ENCODE results near the gene PTCH1.

DNA sequence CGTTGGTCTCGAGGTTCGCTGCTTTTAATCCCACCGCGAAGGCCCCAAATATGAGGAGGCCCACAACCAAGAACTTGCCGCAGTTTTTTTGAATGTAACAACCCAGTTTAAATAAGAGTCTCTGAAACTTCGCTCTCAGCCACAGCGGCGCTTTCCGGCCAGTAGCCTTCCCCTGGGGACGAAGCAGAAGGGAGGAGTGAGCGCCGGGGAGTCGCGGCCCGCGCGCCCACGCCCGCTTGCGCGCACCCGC, 10.4 kb downstream of the PTCH1 start:
- TF ChIP-seq EGR1 (IDR thresholded peaks at IDR 0.05; ENCODE audit: low read depth) (no peak), POLR2AphosphoS5 (IDR thresholded peaks at IDR 0.05; ENCODE audit: low read depth, low read length) (no peak), EZH2 (IDR thresholded peaks at IDR 0.05) (no peak), TCF7L2 (IDR thresholded peaks at IDR 0.05; ENCODE audit: borderline replicate concordance, extremely low read depth, insufficient read depth, insufficient read length) (peak; percentile 0), RAD21 (IDR thresholded peaks at IDR 0.05; ENCODE audit: low read depth) (no peak), EZH2phosphoT487 (IDR thresholded peaks at IDR 0.05; ENCODE audit: borderline replicate concordance) (no peak), JUND (IDR thresholded peaks at IDR 0.05) (no peak), POLR2A (IDR thresholded peaks at IDR 0.05; ENCODE audit: borderline replicate concordance, extremely low read depth, insufficient read depth, insufficient read length) (no peak)
- TF ChIP-seq, protein P1, sequence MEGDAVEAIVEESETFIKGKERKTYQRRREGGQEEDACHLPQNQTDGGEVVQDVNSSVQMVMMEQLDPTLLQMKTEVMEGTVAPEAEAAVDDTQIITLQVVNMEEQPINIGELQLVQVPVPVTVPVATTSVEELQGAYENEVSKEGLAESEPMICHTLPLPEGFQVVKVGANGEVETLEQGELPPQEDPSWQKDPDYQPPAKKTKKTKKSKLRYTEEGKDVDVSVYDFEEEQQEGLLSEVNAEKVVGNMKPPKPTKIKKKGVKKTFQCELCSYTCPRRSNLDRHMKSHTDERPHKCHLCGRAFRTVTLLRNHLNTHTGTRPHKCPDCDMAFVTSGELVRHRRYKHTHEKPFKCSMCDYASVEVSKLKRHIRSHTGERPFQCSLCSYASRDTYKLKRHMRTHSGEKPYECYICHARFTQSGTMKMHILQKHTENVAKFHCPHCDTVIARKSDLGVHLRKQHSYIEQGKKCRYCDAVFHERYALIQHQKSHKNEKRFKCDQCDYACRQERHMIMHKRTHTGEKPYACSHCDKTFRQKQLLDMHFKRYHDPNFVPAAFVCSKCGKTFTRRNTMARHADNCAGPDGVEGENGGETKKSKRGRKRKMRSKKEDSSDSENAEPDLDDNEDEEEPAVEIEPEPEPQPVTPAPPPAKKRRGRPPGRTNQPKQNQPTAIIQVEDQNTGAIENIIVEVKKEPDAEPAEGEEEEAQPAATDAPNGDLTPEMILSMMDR (IDR thresholded peaks at IDR 0.05 in 2 of 3, conservative IDR thresholded peaks at IDR 0.05 in 1 of 3; ENCODE audit: borderline replicate concordance in 1 of 3, insufficient read depth in 1 of 3, low read depth in 2 of 3, low read length in 2 of 3), result no peak
- TF ChIP-seq, protein P2, sequence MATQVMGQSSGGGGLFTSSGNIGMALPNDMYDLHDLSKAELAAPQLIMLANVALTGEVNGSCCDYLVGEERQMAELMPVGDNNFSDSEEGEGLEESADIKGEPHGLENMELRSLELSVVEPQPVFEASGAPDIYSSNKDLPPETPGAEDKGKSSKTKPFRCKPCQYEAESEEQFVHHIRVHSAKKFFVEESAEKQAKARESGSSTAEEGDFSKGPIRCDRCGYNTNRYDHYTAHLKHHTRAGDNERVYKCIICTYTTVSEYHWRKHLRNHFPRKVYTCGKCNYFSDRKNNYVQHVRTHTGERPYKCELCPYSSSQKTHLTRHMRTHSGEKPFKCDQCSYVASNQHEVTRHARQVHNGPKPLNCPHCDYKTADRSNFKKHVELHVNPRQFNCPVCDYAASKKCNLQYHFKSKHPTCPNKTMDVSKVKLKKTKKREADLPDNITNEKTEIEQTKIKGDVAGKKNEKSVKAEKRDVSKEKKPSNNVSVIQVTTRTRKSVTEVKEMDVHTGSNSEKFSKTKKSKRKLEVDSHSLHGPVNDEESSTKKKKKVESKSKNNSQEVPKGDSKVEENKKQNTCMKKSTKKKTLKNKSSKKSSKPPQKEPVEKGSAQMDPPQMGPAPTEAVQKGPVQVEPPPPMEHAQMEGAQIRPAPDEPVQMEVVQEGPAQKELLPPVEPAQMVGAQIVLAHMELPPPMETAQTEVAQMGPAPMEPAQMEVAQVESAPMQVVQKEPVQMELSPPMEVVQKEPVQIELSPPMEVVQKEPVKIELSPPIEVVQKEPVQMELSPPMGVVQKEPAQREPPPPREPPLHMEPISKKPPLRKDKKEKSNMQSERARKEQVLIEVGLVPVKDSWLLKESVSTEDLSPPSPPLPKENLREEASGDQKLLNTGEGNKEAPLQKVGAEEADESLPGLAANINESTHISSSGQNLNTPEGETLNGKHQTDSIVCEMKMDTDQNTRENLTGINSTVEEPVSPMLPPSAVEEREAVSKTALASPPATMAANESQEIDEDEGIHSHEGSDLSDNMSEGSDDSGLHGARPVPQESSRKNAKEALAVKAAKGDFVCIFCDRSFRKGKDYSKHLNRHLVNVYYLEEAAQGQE (IDR thresholded peaks at IDR 0.05; ENCODE audit: low read depth), result no peak
- TF ChIP-seq, protein P3, sequence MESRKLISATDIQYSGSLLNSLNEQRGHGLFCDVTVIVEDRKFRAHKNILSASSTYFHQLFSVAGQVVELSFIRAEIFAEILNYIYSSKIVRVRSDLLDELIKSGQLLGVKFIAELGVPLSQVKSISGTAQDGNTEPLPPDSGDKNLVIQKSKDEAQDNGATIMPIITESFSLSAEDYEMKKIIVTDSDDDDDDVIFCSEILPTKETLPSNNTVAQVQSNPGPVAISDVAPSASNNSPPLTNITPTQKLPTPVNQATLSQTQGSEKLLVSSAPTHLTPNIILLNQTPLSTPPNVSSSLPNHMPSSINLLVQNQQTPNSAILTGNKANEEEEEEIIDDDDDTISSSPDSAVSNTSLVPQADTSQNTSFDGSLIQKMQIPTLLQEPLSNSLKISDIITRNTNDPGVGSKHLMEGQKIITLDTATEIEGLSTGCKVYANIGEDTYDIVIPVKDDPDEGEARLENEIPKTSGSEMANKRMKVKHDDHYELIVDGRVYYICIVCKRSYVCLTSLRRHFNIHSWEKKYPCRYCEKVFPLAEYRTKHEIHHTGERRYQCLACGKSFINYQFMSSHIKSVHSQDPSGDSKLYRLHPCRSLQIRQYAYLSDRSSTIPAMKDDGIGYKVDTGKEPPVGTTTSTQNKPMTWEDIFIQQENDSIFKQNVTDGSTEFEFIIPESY (IDR thresholded peaks at IDR 0.05; ENCODE audit: extremely low read depth, insufficient replicate concordance, low read length), result no peak

All from HCT116 (cell line).